ENCODE data around the gene NRXN2.

GRCh38 chr11:64598797-64599697 lies 124.0 kb downstream of the NRXN2 start:
- TF ChIP-seq EZH2 (IDR thresholded peaks at IDR 0.05; ENCODE audit: insufficient read depth, low read length): no peak
- TF ChIP-seq CTCF (IDR thresholded peaks at IDR 0.05; ENCODE audit: insufficient read depth, low read depth, low read length): no peak

Data from astrocyte (in vitro differentiated cells and primary cell).